ENCODE measurements around the gene TRAF7. TPM values are rescaled to one million over a fixed set of nuclear protein-coding genes. Genes with fewer than 3 reads are reported as not detected.

Gene TRAF7
- total RNA-seq, 1 donor from 2014 or later: 78.1 TPM

- H3K9me3 Mint-ChIP-seq (ENCODE audit: unreplicated experiment): no peaks in the 10 kb centered on the region
- peak overlapping the region; percentile 89 for H3K4me3 Mint-ChIP-seq (ENCODE audit: unreplicated experiment)
- H3K4me1 Mint-ChIP-seq (ENCODE audit: unreplicated experiment): peaks cover 71% of the 10 kb centered on the region
- peak overlapping the region; percentile 64 for H3K27ac Mint-ChIP-seq (ENCODE audit: unreplicated experiment)
- no peaks in the 10 kb centered on the region for H3K27me3 Mint-ChIP-seq (ENCODE audit: unreplicated experiment)
- peaks cover 4% of the 10 kb centered on the region for H3K36me3 Mint-ChIP-seq (ENCODE audit: unreplicated experiment)
- DNase-seq (ENCODE audit: extremely low spot score, unreplicated experiment): no peak
- no peak for TF ChIP-seq CTCF (IDR thresholded peaks at IDR 0.05)
Measured at GRCh38 chr16:2152695-2153506, 2.7 kb upstream of the TRAF7 start.

- peaks cover 4% of the 10 kb centered on the region for H3K36me3 Mint-ChIP-seq (ENCODE audit: unreplicated experiment)
- DNase-seq (ENCODE audit: extremely low spot score, unreplicated experiment): no peak
- H3K27me3 Mint-ChIP-seq (ENCODE audit: unreplicated experiment): no peaks in the 10 kb centered on the region
- no peaks in the 10 kb centered on the region for H3K9me3 Mint-ChIP-seq (ENCODE audit: unreplicated experiment)
- H3K27ac Mint-ChIP-seq (ENCODE audit: unreplicated experiment): peak overlapping the region; percentile 76
- H3K4me3 Mint-ChIP-seq (ENCODE audit: unreplicated experiment): peak overlapping the region; percentile 89
- no peak for TF ChIP-seq CTCF (IDR thresholded peaks at IDR 0.05)
- peaks cover 77% of the 10 kb centered on the region for H3K4me1 Mint-ChIP-seq (ENCODE audit: unreplicated experiment)
Measured at GRCh38 chr16:2154533-2155090, 970 bp upstream of the TRAF7 start.

GRCh38 chr16:2155977-2156848 lies 631 bp downstream of the TRAF7 start:
- no peak for DNase-seq (ENCODE audit: extremely low spot score, unreplicated experiment)
- Mint-ChIP-seq H3K27ac (ENCODE audit: unreplicated experiment) (peak overlapping the region; percentile 83), H3K9me3 (ENCODE audit: unreplicated experiment) (no peaks in the 10 kb centered on the region), H3K4me1 (ENCODE audit: unreplicated experiment) (peaks cover 70% of the 10 kb centered on the region), H3K27me3 (ENCODE audit: unreplicated experiment) (no peaks in the 10 kb centered on the region), H3K36me3 (ENCODE audit: unreplicated experiment) (peaks cover 2% of the 10 kb centered on the region), H3K4me3 (ENCODE audit: unreplicated experiment) (peak overlapping the region; percentile 94)
- no peak for TF ChIP-seq CTCF (IDR thresholded peaks at IDR 0.05)

GRCh38 chr16:2156849-2157224 lies 1.3 kb downstream of the TRAF7 start:
- DNase-seq (ENCODE audit: extremely low spot score, unreplicated experiment): no peak
- Mint-ChIP-seq H3K27me3 (ENCODE audit: unreplicated experiment) (no peaks in the 10 kb centered on the region), H3K27ac (ENCODE audit: unreplicated experiment) (peak overlapping the region; percentile 83), H3K36me3 (ENCODE audit: unreplicated experiment) (no peaks in the 10 kb centered on the region), H3K9me3 (ENCODE audit: unreplicated experiment) (no peaks in the 10 kb centered on the region), H3K4me3 (ENCODE audit: unreplicated experiment) (peak overlapping the region; percentile 94), H3K4me1 (ENCODE audit: unreplicated experiment) (peaks cover 70% of the 10 kb centered on the region)
- no peak for TF ChIP-seq CTCF (IDR thresholded peaks at IDR 0.05)

Data from osteocyte (in vitro differentiated cells).